NB4 (cell line): ENCODE data around the gene MGRN1.

Experiments used
- CTCF ChIP-seq: IDR thresholded peaks from one replicate; pipeline ENCODE4 v1.5.1; 2012; ENCODE audit warnings: low read depth, low read length
- MAX ChIP-seq: IDR thresholded peaks from 2 replicates; pipeline ENCODE4 v1.6.1; 2011; ENCODE audit warnings: low read depth, low read length
- MYC ChIP-seq: IDR thresholded peaks from 2 replicates; pipeline ENCODE4 v1.6.1; 2011; ENCODE audit warnings: low read depth, low read length
- POLR2A ChIP-seq: IDR thresholded peaks from 2 replicates; pipeline ENCODE4 v1.6.1; 2011; ENCODE audit warnings: mild to moderate bottlenecking; ENCODE audit not compliant: insufficient read length; ENCODE audit errors: extremely low read depth

DNA sequence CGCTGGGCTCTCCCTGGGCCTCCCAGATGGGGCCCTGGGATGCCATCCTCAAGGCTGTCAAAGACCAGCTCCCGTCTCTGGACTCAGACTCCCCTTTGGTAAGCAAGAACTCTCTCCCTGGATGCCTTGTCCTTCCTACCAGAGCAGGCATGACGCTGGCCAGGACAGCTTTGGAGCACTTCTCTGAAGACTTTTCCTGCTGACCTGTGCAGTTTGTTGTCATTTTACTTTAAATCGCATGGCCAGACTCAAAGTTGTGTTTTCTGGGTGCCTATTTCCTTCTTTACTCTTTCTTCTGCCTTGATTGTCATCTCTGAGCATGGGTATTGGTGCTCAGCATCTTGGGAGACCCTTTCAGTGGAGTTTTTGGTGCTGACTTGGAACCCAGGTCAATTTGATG is 111.9 kb downstream of the MGRN1 start:
- TF ChIP-seq CTCF (no peak), POLR2A (no peak), MAX (no peak), MYC (no peak)
